Left renal pelvis (tissue), 4 donors: ENCODE measurements around the gene PPP2R5C. TPM values are rescaled to one million over a fixed set of nuclear protein-coding genes. Genes with fewer than 3 reads are reported as not detected.

Experiments used
- DNase-seq, 4 donors: peaks; one replicate each; pipeline ENCODE4 v3.0.0-alpha.2; 2013; ENCODE audit warnings: low read depth in 4 of 4, low spot score in 3 of 4
- polyA plus RNA-seq, 4 donors: library from polyadenylated mRNA; unstranded; fragments of 120-200 nt; gene quantifications; one replicate each; pipeline ENCODE4 v1.2.1, GENCODE V29; 2013; ENCODE audit not compliant: insufficient read length in 4 of 4

Gene PPP2R5C
- polyA plus RNA-seq, 4 donors, result 95.6 to 121 (median 106) TPM

- DNase-seq, result no peak
Observed at GRCh38 chr14:101856536-101856935, 95.0 kb downstream of the PPP2R5C start.

GRCh38 chr14:101857226-101857625 is 95.7 kb downstream of the PPP2R5C start:
- DNase-seq, result no peak

GRCh38 chr14:101858791-101859537 is 97.5 kb downstream of the PPP2R5C start:
- no peak for DNase-seq

- DNase-seq, result no peak
Observed at GRCh38 chr14:101859538-101859902, 98.0 kb downstream of the PPP2R5C start.

- no peak for DNase-seq
Observed at GRCh38 chr14:101859958-101860357, 98.4 kb downstream of the PPP2R5C start.

GRCh38 chr14:101861464-101861863 is 100.0 kb downstream of the PPP2R5C start:
- DNase-seq, result no peak

GRCh38 chr14:101862177-101862576 is 100.7 kb downstream of the PPP2R5C start:
- no peak for DNase-seq

- no peak for DNase-seq
Observed at GRCh38 chr14:101862711-101863110, 101.2 kb downstream of the PPP2R5C start.

- no peak for DNase-seq
Observed at GRCh38 chr14:101865288-101865687, 103.8 kb downstream of the PPP2R5C start.

GRCh38 chr14:101867854-101868253 is 106.3 kb downstream of the PPP2R5C start:
- DNase-seq, result no peak

GRCh38 chr14:101869217-101869616 is 107.7 kb downstream of the PPP2R5C start:
- no peak for DNase-seq

GRCh38 chr14:101870273-101870939 is 108.9 kb downstream of the PPP2R5C start:
- DNase-seq, result no peak

GRCh38 chr14:101872346-101872745 is 110.8 kb downstream of the PPP2R5C start:
- no peak for DNase-seq

GRCh38 chr14:101873076-101873825 is 111.7 kb downstream of the PPP2R5C start:
- DNase-seq, result no peak

GRCh38 chr14:101873991-101874390 is 112.5 kb downstream of the PPP2R5C start:
- DNase-seq, result no peak

- no peak for DNase-seq
Observed at GRCh38 chr14:101875041-101875726, 113.7 kb downstream of the PPP2R5C start.

- DNase-seq, result no peak
Observed at GRCh38 chr14:101875727-101876554, 114.4 kb downstream of the PPP2R5C start.

GRCh38 chr14:101876555-101876938 is 115.0 kb downstream of the PPP2R5C start:
- peak in 1 of 4 donors; percentile 10 for DNase-seq

GRCh38 chr14:101877766-101878165 is 116.3 kb downstream of the PPP2R5C start:
- DNase-seq, result no peak

GRCh38 chr14:101878211-101878821 is 116.8 kb downstream of the PPP2R5C start:
- DNase-seq, result no peak
